Activated naive CD8-positive, alpha-beta T cell treated with anti-CD3 and anti-CD28 coated beads, Interleukin-2, amount 50 U/mL, for 24 hours (primary cell): ENCODE measurements around the gene TOM1L2.
A peak's percentile ranks its signal among the peaks of the same experiment; 100 is the strongest.

Experiments
- ATAC-seq: fragments of 150-1000 bp; cut with Tn5 transposase; one replicate; pipeline ENCODE4 v1.10.0; 2021
- DNase-seq: peaks from one replicate; pipeline ENCODE4 v3.0.0; 2021
- H3K27ac Mint-ChIP-seq: one replicate; pipeline ENCODE4 v1.8.0; 2021; ENCODE audit warnings: mild to moderate bottlenecking, mixed read lengths
- H3K27me3 Mint-ChIP-seq: one replicate; pipeline ENCODE4 v1.8.0; 2021; ENCODE audit warnings: mixed read lengths
- H3K36me3 Mint-ChIP-seq: one replicate; pipeline ENCODE4 v1.8.0; 2021; ENCODE audit warnings: low read depth, mixed read lengths
- H3K4me1 Mint-ChIP-seq: one replicate; pipeline ENCODE4 v1.8.0; 2021; ENCODE audit warnings: mixed read lengths
- H3K4me3 Mint-ChIP-seq: one replicate; pipeline ENCODE4 v1.8.0; 2021; ENCODE audit warnings: mild to moderate bottlenecking, moderate library complexity, mixed read lengths
- H3K9me3 Mint-ChIP-seq: one replicate; pipeline ENCODE4 v1.8.0; 2021; ENCODE audit warnings: mixed read lengths

The TOM1L2 gene

GRCh38 chr17:17849845-17850373 is 122.3 kb downstream of the TOM1L2 start:
- ATAC-seq (peak; percentile 62), DNase-seq (peak; percentile 79)
- Mint-ChIP-seq H3K4me1 (peaks cover 79% of the 10 kb centered on the region), H3K27me3 (no peaks in the 10 kb centered on the region), H3K27ac (peak overlapping the region; percentile 90), H3K4me3 (peak overlapping the region; percentile 59), H3K9me3 (no peaks in the 10 kb centered on the region), H3K36me3 (no peaks in the 10 kb centered on the region)

DNA sequence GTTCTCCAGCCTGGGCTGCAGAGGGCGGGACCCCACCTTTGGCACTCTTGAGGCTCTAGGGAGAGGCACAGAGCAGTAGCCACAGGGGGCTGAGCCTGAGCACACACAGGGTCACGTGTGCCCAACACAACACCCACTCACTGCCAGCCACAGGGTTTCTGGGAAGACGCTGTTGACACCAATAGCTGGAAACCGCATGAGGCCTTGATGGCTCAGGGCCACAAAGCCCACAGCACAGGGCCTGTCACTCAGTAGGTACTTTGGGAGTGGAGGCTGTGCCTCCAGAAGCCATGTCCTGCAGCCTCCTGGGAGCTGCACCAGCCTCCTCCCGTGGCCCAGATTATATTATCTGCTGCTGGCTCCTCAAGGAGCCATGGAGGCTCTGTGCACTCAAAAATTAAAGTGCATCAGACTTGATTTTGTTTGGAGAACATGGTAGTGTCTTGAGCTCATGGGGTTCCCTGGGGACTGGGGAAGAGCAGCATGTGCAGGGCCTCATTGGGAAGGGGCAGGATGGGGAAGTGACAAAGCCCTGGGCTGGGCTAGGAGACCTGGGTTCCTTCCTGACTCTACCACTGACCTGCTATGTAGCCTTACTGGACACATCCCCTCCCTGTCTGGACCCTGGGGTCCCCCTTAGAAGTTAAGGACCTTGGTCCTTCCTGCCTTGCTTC is 122.9 kb downstream of the TOM1L2 start:
- H3K4me3 Mint-ChIP-seq = peak overlapping the region; percentile 19
- H3K36me3 Mint-ChIP-seq = no peaks in the 10 kb centered on the region
- ATAC-seq = peak; percentile 77

DNA sequence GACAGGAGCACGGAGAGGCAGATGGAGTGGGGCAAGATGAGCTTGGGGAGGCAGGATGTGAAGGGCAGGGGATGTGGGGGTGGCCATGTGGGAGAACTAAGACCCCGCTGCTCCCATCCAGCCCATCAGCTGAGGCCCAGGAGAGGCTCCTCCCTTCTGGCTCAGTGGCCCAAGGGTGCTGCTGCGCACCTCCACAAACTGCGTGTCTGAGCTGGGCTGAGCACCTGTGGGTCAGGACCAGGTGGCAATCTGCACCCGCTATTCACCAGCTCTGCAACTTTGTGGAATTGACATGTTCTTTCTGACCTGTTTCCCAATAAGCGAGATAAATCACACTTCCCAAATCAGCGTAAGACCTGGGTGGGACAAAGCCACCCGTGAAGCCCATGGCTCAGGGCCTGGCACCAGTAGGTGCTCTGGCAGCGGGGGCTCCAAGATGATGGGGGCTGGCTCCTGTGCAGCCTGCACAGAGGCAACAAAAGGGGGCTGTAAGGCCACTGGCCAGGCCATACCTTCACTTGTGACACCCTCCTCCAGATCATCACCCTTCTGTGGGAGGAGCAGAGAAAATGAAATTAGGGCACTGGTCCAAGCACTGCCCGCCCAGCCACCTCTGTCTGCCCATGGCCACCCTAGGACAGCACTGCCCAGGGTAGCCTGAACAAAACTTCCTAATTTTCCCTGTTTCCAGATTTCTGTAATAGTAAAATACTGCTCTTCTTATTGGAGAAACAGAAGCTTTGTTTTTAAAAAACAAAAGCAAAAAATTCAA is 123.7 kb downstream of the TOM1L2 start:
- Mint-ChIP-seq H3K9me3 (no peaks in the 10 kb centered on the region), H3K36me3 (no peaks in the 10 kb centered on the region), H3K27me3 (no peaks in the 10 kb centered on the region), H3K4me1 (peaks cover 66% of the 10 kb centered on the region), H3K27ac (peak overlapping the region; percentile 90), H3K4me3 (peak overlapping the region; percentile 19)
- ATAC-seq (no peak), DNase-seq (no peak)

More for the DNA sequence above, 122.9 kb downstream of the TOM1L2 start:
- H3K27ac Mint-ChIP-seq = peak overlapping the region; percentile 90
- no peaks in the 10 kb centered on the region for H3K27me3 Mint-ChIP-seq
- peak; percentile 87 for DNase-seq
- H3K9me3 Mint-ChIP-seq = no peaks in the 10 kb centered on the region
- H3K4me1 Mint-ChIP-seq = peaks cover 74% of the 10 kb centered on the region

DNA sequence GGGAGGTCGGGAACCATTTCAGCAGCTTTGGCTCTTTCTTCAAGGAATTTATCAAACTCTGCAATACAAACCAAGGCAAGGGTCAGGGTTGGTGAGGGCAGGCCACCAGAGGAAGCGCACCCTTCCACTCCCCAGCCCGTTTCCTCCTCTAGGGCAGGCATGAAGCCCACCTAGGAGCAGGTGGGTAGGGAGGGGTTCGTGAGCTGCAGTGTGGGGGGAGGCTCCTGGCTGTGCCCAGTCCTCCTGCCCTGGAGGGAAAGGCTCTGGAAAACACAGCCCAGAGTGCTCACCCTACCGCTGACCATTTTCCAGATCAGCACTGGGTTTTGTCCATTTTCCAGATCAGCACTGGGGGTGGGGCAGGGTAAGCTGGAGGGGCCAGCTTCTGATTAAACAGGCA is 124.5 kb downstream of the TOM1L2 start:
- Mint-ChIP-seq H3K4me3 (no peak overlapping the region), H3K36me3 (no peaks in the 10 kb centered on the region), H3K27me3 (no peaks in the 10 kb centered on the region), H3K4me1 (peaks cover 58% of the 10 kb centered on the region), H3K9me3 (no peaks in the 10 kb centered on the region), H3K27ac (no peak overlapping the region)
- ATAC-seq (no peak), DNase-seq (no peak)

DNA sequence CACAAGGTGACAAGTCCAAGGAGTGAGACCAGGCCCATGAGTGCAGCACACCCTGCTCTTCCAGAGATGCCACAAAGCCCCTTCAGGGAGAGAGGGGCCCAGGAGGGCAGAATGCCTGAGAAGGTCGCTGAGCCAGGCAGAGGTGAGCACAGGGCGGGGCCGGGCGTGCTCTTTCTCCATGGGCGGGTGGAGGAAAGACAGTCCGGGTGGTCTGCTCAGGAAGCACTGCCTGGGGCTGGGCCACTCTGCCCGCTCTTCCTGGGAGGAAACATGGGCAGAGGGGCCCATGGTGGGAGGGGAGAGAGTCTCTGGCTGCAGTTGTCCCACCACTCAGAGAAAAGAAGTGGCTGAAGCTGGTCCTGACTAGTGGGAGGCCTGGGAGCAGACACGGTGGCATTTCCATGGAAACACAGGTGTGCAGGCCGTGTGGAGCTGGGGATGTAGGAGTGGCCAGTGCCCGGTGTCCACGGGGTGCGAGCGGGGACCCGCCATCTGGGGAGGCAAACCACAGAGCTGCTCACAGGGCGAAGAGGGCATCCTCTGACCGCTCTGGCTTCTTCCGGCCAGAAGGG is 125.0 kb downstream of the TOM1L2 start:
- DNase-seq (no peak), ATAC-seq (no peak)
- no peaks in the 10 kb centered on the region for H3K9me3 Mint-ChIP-seq
- H3K27ac Mint-ChIP-seq = no peak overlapping the region
- H3K36me3 Mint-ChIP-seq = no peaks in the 10 kb centered on the region
- no peak overlapping the region for H3K4me3 Mint-ChIP-seq
- H3K27me3 Mint-ChIP-seq = no peaks in the 10 kb centered on the region
- peaks cover 53% of the 10 kb centered on the region for H3K4me1 Mint-ChIP-seq

DNA sequence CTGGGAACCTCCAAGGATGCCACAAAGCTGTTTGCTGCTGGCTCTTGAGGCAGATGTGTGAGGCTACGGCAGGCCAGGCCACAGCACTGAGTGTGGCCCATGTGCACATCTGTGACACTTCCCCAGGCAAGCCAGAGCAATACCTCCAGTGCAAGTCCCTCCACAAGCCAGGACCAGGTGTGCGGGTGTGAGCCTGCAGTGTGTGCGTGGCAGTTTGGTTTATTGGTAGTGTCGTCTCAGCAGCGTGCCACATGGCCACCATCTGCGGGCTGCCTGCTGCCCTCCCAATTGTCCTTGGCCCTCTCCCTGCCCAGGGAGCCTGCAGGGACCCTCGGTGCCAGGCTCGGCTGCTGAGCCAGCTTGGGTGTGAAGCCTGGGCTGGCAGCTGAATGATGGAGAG is 125.6 kb downstream of the TOM1L2 start:
- DNase-seq = no peak
- Mint-ChIP-seq H3K9me3 (no peaks in the 10 kb centered on the region), H3K36me3 (no peaks in the 10 kb centered on the region), H3K27ac (no peak overlapping the region), H3K4me1 (peaks cover 47% of the 10 kb centered on the region), H3K27me3 (no peaks in the 10 kb centered on the region), H3K4me3 (no peak overlapping the region)
- no peak for ATAC-seq

DNA sequence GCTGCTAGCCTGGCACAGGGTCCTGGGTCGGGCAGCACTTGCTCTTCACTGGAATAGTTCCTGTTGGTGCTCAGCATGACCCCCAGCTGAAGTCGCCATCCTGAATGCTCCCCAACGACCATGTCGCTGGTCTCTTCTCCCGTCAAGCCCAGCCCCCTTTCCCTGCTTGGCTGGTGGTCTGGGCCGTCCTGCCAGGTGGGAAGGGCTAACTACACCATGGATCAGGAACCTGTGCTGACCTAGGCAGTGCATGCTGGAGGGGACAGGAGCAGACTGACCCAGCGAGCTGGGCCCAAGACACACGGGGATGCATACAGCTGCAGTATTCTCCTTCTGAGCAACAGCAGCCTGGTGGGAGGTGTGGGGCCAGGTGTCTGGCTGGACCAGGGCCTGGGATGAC is 126.2 kb downstream of the TOM1L2 start:
- no peak overlapping the region for H3K27ac Mint-ChIP-seq
- peaks cover 44% of the 10 kb centered on the region for H3K4me1 Mint-ChIP-seq
- no peaks in the 10 kb centered on the region for H3K36me3 Mint-ChIP-seq
- DNase-seq (no peak), ATAC-seq (no peak)
- H3K4me3 Mint-ChIP-seq = no peak overlapping the region
- H3K27me3 Mint-ChIP-seq = no peaks in the 10 kb centered on the region
- H3K9me3 Mint-ChIP-seq = no peaks in the 10 kb centered on the region

GRCh38 chr17:17845046-17845775 is 127.0 kb downstream of the TOM1L2 start:
- no peak for DNase-seq
- no peak overlapping the region for H3K27ac Mint-ChIP-seq
- ATAC-seq = no peak
- no peak overlapping the region for H3K4me3 Mint-ChIP-seq
- no peaks in the 10 kb centered on the region for H3K27me3 Mint-ChIP-seq
- H3K9me3 Mint-ChIP-seq = no peaks in the 10 kb centered on the region
- peaks cover 40% of the 10 kb centered on the region for H3K4me1 Mint-ChIP-seq
- no peaks in the 10 kb centered on the region for H3K36me3 Mint-ChIP-seq

GRCh38 chr17:17844500-17844899 is 127.7 kb downstream of the TOM1L2 start:
- Mint-ChIP-seq H3K36me3 (no peaks in the 10 kb centered on the region), H3K9me3 (no peaks in the 10 kb centered on the region), H3K4me3 (no peak overlapping the region), H3K27ac (no peak overlapping the region), H3K4me1 (peaks cover 37% of the 10 kb centered on the region), H3K27me3 (no peaks in the 10 kb centered on the region)
- DNase-seq (no peak), ATAC-seq (no peak)

DNA sequence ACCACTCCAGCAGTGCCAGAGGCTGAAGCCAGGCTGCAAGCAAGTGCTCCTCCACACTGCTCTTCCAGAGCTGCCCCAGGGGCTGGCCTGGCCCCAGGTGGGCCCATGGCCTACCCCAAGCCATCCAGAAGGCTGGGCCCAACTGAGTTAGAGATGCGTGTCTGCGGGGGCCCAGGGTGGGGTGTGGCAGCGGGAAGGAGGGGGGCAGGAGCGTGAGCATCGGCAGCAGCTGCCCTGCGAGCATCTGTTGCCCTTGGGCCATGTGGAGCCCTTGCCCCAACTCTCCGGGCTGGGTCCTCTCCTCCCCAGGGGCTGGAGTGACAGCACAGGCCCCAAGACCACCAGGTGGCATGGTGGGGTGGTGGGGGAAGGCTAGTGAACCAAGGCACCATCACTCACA is 128.1 kb downstream of the TOM1L2 start:
- no peak overlapping the region for H3K27ac Mint-ChIP-seq
- no peak overlapping the region for H3K4me3 Mint-ChIP-seq
- H3K36me3 Mint-ChIP-seq = no peaks in the 10 kb centered on the region
- DNase-seq (no peak), ATAC-seq (no peak)
- H3K4me1 Mint-ChIP-seq = peaks cover 37% of the 10 kb centered on the region
- H3K27me3 Mint-ChIP-seq = no peaks in the 10 kb centered on the region
- no peaks in the 10 kb centered on the region for H3K9me3 Mint-ChIP-seq

GRCh38 chr17:17843096-17843495 is 129.1 kb downstream of the TOM1L2 start:
- peaks cover 37% of the 10 kb centered on the region for H3K4me1 Mint-ChIP-seq

DNA sequence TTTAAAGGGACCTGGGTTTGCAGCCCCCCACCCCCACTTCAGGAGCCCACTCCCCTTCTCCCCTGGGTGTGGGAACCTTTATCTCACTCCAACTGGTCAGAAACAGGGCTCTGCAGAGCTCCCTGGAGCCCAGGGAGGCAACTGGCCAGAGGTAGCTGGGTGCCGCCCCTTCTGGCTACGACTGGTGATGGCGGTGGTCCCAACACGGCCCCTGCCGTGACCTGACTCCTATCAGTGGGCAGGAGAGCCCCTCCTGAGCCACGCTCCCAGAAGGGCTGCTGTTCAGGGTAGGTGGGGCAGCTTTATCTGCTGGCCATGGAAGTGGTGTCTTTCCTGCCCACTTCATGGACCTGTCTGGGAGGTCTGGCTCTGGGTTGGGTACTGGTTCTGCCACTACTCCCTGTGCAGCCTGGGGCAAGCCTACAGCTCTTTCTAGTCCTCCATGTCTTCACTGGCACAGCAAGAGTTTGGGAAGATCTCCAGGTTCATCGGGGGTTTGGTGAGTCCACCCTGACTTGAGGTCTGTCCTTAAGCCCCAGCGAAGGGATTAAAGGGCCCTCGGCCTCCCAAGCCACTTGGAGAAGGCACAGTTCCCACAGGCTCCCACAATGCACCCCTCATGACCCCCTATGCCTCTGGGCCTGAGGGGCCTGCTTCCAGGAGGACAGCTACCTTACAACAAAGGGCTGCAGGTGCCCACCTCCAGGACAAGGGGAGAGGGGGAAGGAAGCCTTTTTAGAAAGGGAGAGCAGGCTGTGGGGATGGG is 129.9 kb downstream of the TOM1L2 start:
- H3K36me3 Mint-ChIP-seq = no peaks in the 10 kb centered on the region

More at GRCh38 chr17:17843096-17843495, 129.1 kb downstream of the TOM1L2 start:
- H3K4me3 Mint-ChIP-seq = no peak overlapping the region
- H3K9me3 Mint-ChIP-seq = no peaks in the 10 kb centered on the region
- no peak for DNase-seq
- H3K27me3 Mint-ChIP-seq = no peaks in the 10 kb centered on the region
- H3K36me3 Mint-ChIP-seq = no peaks in the 10 kb centered on the region
- no peak for ATAC-seq
- no peak overlapping the region for H3K27ac Mint-ChIP-seq

GRCh38 chr17:17841601-17842025 is 130.6 kb downstream of the TOM1L2 start:
- DNase-seq = no peak
- Mint-ChIP-seq H3K4me1 (peaks cover 37% of the 10 kb centered on the region), H3K27ac (no peak overlapping the region)

More for the DNA sequence above, 129.9 kb downstream of the TOM1L2 start:
- Mint-ChIP-seq H3K4me1 (peaks cover 37% of the 10 kb centered on the region), H3K27me3 (no peaks in the 10 kb centered on the region), H3K4me3 (no peak overlapping the region), H3K27ac (no peak overlapping the region), H3K9me3 (no peaks in the 10 kb centered on the region)
- ATAC-seq (no peak), DNase-seq (no peak)

More at GRCh38 chr17:17841601-17842025, 130.6 kb downstream of the TOM1L2 start:
- Mint-ChIP-seq H3K4me3 (no peak overlapping the region), H3K27me3 (no peaks in the 10 kb centered on the region), H3K9me3 (no peaks in the 10 kb centered on the region), H3K36me3 (no peaks in the 10 kb centered on the region)
- no peak for ATAC-seq
